GM10266 (cell line): ENCODE measurements around the gene PAXX.

ENCODE experiments used
- DNase-seq: peaks from one replicate; pipeline ENCODE4 v3.0.0; 2012; ENCODE audit errors: extremely low spot score
- TF ChIP-seq, protein P1 (sequence below): IDR thresholded peaks from 2 replicates; pipeline ENCODE4 v1.5.1; 2012; ENCODE audit warnings: mild to moderate bottlenecking, low read depth; ENCODE audit not compliant: control insufficient read depth, insufficient read depth; ENCODE audit errors: missing control alignments

Gene PAXX

DNA sequence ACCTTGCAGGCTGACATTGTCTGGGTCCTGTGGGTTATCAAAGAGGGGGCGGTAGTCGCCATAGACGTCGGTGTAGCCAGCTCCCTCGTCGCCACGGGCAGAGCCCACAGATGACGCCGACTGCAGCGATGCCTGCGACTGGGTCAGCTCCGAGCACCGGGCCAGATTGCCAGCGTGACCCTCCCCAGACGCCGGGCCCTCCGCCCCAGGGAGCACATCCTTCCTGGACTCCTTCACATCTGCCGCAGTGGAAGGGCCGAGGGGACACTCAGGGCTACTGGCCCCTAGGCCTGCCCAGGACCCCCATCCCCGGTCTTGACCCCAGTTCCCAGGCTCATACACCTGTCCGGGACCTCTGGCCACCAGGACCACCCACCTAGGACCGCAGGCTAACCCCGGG lies 21.9 kb downstream of the PAXX start:
- TF ChIP-seq, protein P1, sequence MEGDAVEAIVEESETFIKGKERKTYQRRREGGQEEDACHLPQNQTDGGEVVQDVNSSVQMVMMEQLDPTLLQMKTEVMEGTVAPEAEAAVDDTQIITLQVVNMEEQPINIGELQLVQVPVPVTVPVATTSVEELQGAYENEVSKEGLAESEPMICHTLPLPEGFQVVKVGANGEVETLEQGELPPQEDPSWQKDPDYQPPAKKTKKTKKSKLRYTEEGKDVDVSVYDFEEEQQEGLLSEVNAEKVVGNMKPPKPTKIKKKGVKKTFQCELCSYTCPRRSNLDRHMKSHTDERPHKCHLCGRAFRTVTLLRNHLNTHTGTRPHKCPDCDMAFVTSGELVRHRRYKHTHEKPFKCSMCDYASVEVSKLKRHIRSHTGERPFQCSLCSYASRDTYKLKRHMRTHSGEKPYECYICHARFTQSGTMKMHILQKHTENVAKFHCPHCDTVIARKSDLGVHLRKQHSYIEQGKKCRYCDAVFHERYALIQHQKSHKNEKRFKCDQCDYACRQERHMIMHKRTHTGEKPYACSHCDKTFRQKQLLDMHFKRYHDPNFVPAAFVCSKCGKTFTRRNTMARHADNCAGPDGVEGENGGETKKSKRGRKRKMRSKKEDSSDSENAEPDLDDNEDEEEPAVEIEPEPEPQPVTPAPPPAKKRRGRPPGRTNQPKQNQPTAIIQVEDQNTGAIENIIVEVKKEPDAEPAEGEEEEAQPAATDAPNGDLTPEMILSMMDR: no peak
- no peak for DNase-seq

GRCh38 chr9:137014776-137015539 lies 22.7 kb downstream of the PAXX start:
- no peak for DNase-seq
- TF ChIP-seq, protein P1: no peak

GRCh38 chr9:137015540-137015930 lies 23.3 kb downstream of the PAXX start:
- TF ChIP-seq, protein P1: no peak
- no peak for DNase-seq

DNA sequence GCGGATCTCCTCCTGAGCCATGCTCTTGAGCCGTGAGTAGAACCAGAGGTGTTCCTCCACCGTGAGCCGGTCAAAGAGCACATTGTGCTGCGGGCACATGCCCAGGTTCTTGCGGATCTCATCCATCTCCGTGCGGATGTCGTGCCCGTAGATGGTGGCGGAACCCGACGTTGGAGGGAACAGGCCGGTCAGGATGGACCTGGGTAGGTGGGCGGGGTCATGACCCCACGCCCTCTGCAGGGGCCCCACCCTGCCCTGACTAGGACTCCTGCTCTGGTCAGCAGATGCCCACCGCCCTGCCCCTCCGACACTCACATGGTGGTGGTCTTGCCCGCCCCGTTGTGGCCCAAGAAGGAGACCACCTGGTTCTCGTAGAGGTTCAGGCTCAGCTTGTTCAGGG lies 23.8 kb downstream of the PAXX start:
- TF ChIP-seq, protein P1: no peak
- no peak for DNase-seq

GRCh38 chr9:137016436-137016835 lies 24.2 kb downstream of the PAXX start:
- TF ChIP-seq, protein P1: no peak
- DNase-seq: no peak

DNA sequence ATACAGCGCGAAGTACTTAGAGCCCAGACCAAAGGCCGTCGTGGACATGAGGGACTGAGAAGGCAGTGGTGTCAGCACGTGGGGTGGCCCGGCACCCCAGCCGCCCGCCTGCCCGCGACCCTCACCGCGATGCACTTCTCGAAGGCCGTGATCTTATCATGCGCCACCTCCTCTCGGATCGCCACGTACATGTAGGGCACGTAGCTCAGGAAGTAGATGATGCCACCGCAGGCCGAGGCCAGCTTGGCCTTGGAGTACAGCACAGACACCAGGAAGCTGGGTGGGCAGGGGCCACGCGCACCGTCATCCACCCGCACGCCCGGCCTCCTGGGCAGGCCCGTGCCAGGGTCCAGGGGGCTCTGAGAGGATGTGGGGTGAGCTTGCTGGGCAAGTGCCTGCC lies 24.8 kb downstream of the PAXX start:
- TF ChIP-seq, protein P1: no peak
- DNase-seq: no peak

DNA sequence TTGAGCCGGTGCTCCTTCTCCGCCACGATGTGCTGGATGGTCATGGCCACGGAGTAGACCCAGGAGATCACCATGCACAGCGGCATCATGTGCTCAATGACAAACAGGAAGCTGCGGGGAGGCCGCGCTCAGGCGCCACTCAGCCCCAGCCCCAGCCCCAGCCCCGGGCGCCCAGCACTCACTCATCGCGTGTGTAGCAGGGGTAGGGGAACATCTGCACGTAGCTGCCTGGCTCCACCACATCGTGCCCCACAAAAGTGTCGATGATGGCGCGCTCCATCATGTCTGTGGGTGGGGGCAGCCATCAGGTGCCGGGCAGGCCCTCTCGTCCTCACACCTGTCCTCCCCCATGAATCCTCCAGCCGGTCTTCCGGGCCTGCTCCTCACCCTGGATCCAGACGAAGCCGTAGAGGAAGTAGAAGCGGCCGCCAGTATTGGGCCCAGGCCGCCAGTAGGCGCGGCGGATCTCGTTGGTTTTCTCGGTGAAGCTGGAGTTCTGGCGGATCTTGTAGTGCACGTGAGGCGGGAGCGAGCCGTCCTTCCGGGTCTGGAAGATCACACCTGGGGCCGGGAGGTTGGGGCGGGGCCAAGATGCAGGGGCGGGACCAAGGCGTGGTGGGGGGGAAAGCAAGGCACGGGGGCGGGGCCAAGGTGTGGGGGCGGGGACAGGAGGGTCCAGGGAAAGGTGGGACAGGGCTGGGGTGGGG lies 25.7 kb downstream of the PAXX start:
- TF ChIP-seq, protein P1: no peak

More for the DNA sequence above, 25.7 kb downstream of the PAXX start:
- DNase-seq: no peak
